GM10266 (cell line): ENCODE measurements around the gene PTGER3.

Experiments
- DNase-seq: peaks from one replicate; pipeline ENCODE4 v3.0.0; 2012; ENCODE audit errors: extremely low spot score
- TF ChIP-seq, protein P1 (sequence below): IDR thresholded peaks from 2 replicates; pipeline ENCODE4 v1.5.1; 2012; ENCODE audit warnings: mild to moderate bottlenecking, low read depth; ENCODE audit not compliant: control insufficient read depth, insufficient read depth; ENCODE audit errors: missing control alignments

The PTGER3 gene

DNA sequence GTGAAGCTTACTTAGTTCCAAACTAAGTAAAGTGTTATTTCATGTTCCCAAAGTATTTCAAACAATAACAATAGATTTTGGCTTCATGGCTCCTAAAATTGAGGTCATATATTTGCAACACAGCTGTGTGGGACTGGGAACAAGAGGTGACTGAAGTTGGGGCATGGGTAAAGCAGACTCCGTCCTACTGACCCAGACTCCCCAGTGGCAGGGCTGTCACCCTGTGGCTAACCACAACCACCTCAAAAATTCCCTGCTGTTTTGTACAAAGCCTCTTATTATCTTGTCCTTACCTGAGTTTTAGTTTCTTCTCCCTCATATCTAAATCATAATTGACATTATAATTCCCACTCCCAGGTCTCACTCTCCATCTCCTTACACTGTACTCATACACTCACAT is 117.6 kb downstream of the PTGER3 start:
- no peak for DNase-seq
- TF ChIP-seq, protein P1, sequence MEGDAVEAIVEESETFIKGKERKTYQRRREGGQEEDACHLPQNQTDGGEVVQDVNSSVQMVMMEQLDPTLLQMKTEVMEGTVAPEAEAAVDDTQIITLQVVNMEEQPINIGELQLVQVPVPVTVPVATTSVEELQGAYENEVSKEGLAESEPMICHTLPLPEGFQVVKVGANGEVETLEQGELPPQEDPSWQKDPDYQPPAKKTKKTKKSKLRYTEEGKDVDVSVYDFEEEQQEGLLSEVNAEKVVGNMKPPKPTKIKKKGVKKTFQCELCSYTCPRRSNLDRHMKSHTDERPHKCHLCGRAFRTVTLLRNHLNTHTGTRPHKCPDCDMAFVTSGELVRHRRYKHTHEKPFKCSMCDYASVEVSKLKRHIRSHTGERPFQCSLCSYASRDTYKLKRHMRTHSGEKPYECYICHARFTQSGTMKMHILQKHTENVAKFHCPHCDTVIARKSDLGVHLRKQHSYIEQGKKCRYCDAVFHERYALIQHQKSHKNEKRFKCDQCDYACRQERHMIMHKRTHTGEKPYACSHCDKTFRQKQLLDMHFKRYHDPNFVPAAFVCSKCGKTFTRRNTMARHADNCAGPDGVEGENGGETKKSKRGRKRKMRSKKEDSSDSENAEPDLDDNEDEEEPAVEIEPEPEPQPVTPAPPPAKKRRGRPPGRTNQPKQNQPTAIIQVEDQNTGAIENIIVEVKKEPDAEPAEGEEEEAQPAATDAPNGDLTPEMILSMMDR: no peak

DNA sequence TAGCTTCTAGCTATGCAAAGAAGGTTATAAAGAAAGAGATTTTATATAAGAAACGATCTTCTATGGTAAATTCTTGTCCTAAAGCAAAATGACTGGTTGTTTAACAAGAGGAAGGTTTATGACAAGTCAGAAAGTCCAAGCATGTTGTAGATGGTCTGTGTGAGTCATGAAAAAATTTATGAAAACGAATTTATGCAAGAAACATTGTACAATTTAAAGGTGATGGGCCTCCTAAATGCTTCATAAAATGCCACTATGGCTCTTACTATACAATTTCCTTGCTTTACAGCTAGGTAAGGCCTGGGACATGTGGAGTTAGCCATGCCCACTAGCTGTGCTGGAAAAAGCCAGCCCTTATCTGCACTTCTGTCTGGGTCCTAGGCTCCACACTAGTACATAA is 125.4 kb downstream of the PTGER3 start:
- TF ChIP-seq, protein P1: no peak
- no peak for DNase-seq
